CD14-positive monocyte (primary cell): ENCODE measurements around the gene BRF1. TPM values are rescaled to one million over a fixed set of nuclear protein-coding genes. Genes with fewer than 3 reads are reported as not detected.
"Not testable (repeated sequence)": the region's sequence is repeated elsewhere in the genome, so short reads cannot be mapped to it uniquely, and the experiment has no call there.

ENCODE experiments used
- DNase-seq, 3 donors: peaks; one replicate each; pipeline ENCODE4 v3.0.0-alpha.2; 2011 to 2022
- H2AFZ ChIP-seq: 2 replicates; pipeline ENCODE4 v1.6.0; 2012; ENCODE audit warnings: mild to moderate bottlenecking, low read depth, low read length, inconsistent platforms; ENCODE audit not compliant: insufficient read depth, poor library complexity, severe bottlenecking
- H3K27ac ChIP-seq, 2 donors: 1 replicate in 1 of 2; 2 replicates in 1 of 2; pipeline ENCODE4 v1.5.1; 2012 to 2013; ENCODE audit warnings: low read length in 2 of 2, control low read depth in 1 of 2, inconsistent platforms in 1 of 2, low read depth in 1 of 2, mild to moderate bottlenecking in 1 of 2
- H3K27me3 ChIP-seq, 2 donors: one replicate each; pipeline versions ENCODE4 v1.6.0 to v1.6.1; 2011 to 2013; ENCODE audit warnings: low read length in 2 of 2; ENCODE audit not compliant: control insufficient read depth in 2 of 2, insufficient read depth in 2 of 2
- H3K36me3 ChIP-seq, 2 donors: replicated peaks in 1 of 2; 1 replicate in 1 of 2; 2 replicates in 1 of 2; pipeline versions ENCODE4 v1.5.1 to v1.6.1; 2012 to 2013; ENCODE audit warnings: low read length in 2 of 2, control low read depth in 1 of 2, inconsistent platforms in 1 of 2, mild to moderate bottlenecking in 1 of 2; ENCODE audit not compliant: insufficient read depth in 2 of 2, control insufficient read depth in 1 of 2
- H3K4me1 ChIP-seq, 2 donors: 1 replicate in 1 of 2; 2 replicates in 1 of 2; pipeline versions ENCODE4 v1.5.1 to v1.6.1; 2012 to 2013; ENCODE audit warnings: low read length in 2 of 2, control low read depth in 1 of 2, inconsistent platforms in 1 of 2, mild to moderate bottlenecking in 1 of 2, moderate library complexity in 1 of 2; ENCODE audit not compliant: insufficient read depth in 2 of 2, control insufficient read depth in 1 of 2
- H3K4me2 ChIP-seq: replicated peaks from 2 replicates; pipeline ENCODE3; 2012; ENCODE audit warnings: low read length, moderate library complexity, mild to moderate bottlenecking; ENCODE audit not compliant: poor library complexity, severe bottlenecking; ENCODE audit errors: extremely low read depth
- H3K4me3 ChIP-seq, 3 experiments: fragments of 200-600 bp in 1 of 3; sonication (generic) in 1 of 3; replicated peaks in 1 of 3; 1 replicate in 2 of 3; 2 replicates in 1 of 3; pipeline ENCODE4 v1.5.1; 2011 to 2013; ENCODE audit warnings: low read length in 3 of 3, mild to moderate bottlenecking in 3 of 3, control low read depth in 2 of 3, low read depth in 2 of 3, inconsistent platforms in 1 of 3, moderate library complexity in 1 of 3
- H3K79me2 ChIP-seq: 2 replicates; pipeline ENCODE4 v1.6.0; 2012; ENCODE audit warnings: mild to moderate bottlenecking, control low read depth, inconsistent platforms, low read length, moderate library complexity; ENCODE audit not compliant: insufficient read depth
- H3K9ac ChIP-seq: 2 replicates; pipeline ENCODE4 v1.6.0; 2017; ENCODE audit warnings: low read length, mild to moderate bottlenecking; ENCODE audit not compliant: insufficient read depth, poor library complexity, severe bottlenecking
- H3K9me3 ChIP-seq, 2 donors: replicated peaks in 1 of 2; 1 replicate in 1 of 2; 2 replicates in 1 of 2; pipeline versions ENCODE4 v1.5.1 to v1.6.1; 2012 to 2013; ENCODE audit warnings: low read length in 2 of 2, control low read depth in 1 of 2; ENCODE audit not compliant: control insufficient read depth in 1 of 2, insufficient read depth in 1 of 2
- H4K20me1 ChIP-seq: 2 replicates; pipeline ENCODE4 v1.6.0; 2012; ENCODE audit warnings: mild to moderate bottlenecking, low read length, control low read depth, moderate library complexity; ENCODE audit not compliant: insufficient read depth
- H3K27ac Mint-ChIP-seq, 7 donors: one replicate each; pipeline ENCODE4 v1.8.0; 2020; ENCODE audit warnings: mild to moderate bottlenecking in 7 of 7, mixed read lengths in 7 of 7, moderate library complexity in 6 of 7, inconsistent platforms in 2 of 7
- H3K27me3 Mint-ChIP-seq, 3 donors: one replicate each; pipeline ENCODE4 v1.8.0; 2021 to 2022; ENCODE audit warnings: low read depth in 3 of 3, mild to moderate bottlenecking in 3 of 3, mixed read lengths in 3 of 3, moderate library complexity in 3 of 3, inconsistent platforms in 1 of 3
- H3K36me3 Mint-ChIP-seq, 2 donors: one replicate each; pipeline ENCODE4 v1.8.0; 2020; ENCODE audit warnings: mixed read lengths in 2 of 2, inconsistent platforms in 1 of 2, mild to moderate bottlenecking in 1 of 2
- H3K4me1 Mint-ChIP-seq: one replicate; pipeline ENCODE4 v1.8.0; 2020; ENCODE audit warnings: mild to moderate bottlenecking, mixed read lengths
- H3K4me3 Mint-ChIP-seq, 2 donors: one replicate each; pipeline ENCODE4 v1.8.0; 2020; ENCODE audit warnings: mild to moderate bottlenecking in 2 of 2, mixed read lengths in 2 of 2, moderate library complexity in 1 of 2
- H3K9me3 Mint-ChIP-seq, 7 donors: one replicate each; pipeline ENCODE4 v1.8.0; 2020 to 2022; ENCODE audit warnings: mixed read lengths in 7 of 7, mild to moderate bottlenecking in 6 of 7, moderate library complexity in 6 of 7, inconsistent platforms in 2 of 7
- CTCF ChIP-seq: fragments of 200-600 bp; IDR thresholded peaks from one replicate; pipeline ENCODE4 v1.8.0; 2022; ENCODE audit warnings: antibody characterized with exemption, mild to moderate bottlenecking
- WGBS: methylation state at CpG from one replicate; pipeline ENCODE4 v1.1.5; 2013; ENCODE audit warnings: missing lambda C conversion rate; ENCODE audit not compliant: insufficient coverage; 5-methylcytosine and 5-hydroxymethylcytosine counted together
- intact Hi-C, 2 donors: fragments of 100-400 bp; cut with micrococcal nuclease; formaldehyde crosslinking; loops; one replicate each; pipeline versions ENCODE4 v1.15.0 to v1.15.1; 2023
- polyA plus RNA-seq, 3 donors: library from polyadenylated mRNA; depleted of rRNA in 1 of 3; unstranded in 2 of 3; stranded (reverse) in 1 of 3; fragments of 300-500 nt in 2 of 3; fragments of >200 nt in 1 of 3; fragmentation: Illumina TruSeq in 2 of 3; gene quantifications; 1 replicate in 2 of 3; 2 replicates in 1 of 3; pipeline ENCODE4 v1.2.3, GENCODE V29; 2012 to 2021

The BRF1 gene
- polyA plus RNA-seq, 3 donors, result 2.3 to 20.5 (median 2.5) TPM

DNA sequence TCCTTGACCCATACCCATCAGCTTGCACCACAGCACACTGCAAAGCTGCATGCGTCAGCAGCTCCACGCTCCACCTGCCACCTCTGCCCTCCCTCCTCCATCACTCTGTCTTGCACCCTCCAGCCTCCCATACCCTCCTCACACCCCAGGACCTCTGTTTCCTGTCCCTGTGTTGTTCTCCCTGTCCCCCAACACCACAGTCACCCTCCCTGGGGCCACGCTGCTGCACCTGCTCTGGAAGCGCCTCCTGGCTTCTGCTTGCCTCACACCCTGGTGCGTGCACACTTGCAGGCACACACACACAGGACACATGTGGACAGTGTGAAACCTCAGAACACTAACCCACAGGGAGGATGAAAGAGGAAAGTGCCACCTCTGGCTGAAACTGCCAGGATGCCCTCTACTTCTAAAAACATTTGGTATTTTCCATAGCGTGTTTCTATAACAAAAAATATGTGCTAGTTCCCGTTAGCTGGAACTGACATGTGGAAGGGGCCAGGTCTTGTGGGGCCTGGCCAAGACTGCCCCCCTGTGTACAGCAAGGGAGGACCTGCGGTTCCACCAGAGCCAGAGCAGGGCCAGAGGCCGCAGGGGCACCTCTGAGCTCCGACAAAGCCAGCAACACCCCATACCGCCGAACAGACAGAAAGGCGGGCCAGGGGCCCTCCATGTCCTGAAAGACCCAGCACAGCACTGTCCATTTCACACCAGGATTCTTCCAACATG lies 10.0 kb downstream of the BRF1 start:
- Mint-ChIP-seq H3K27ac (peak overlapping the region; percentile 28 to 84 (median 73)), H3K27me3 (peaks cover 2 to 4% (median 2%) of the 10 kb centered on the region in 3 donors), H3K9me3 (no peaks in the 10 kb centered on the region), H3K36me3 (peaks cover 14 to 16% of the 10 kb centered on the region in 2 donors), H3K4me3 (peak overlapping the region in 1 of 2 donors; percentile 52), H3K4me1 (peaks cover 51% of the 10 kb centered on the region)
- peaks cover 79% of the 10 kb centered on the region for H3K79me2 ChIP-seq
- H2AFZ ChIP-seq, result no peak overlapping the region
- H4K20me1 ChIP-seq, result peaks cover 73% of the 10 kb centered on the region
- H3K9ac ChIP-seq, result peak overlapping the region; percentile 21
- peaks cover 43 to 46% of the 10 kb centered on the region in 2 donors for H3K4me1 ChIP-seq
- peak overlapping the region in 1 of 3 experiments; percentile 38 for H3K4me3 ChIP-seq
- H3K9me3 ChIP-seq, result no peaks in the 10 kb centered on the region
- H3K4me2 ChIP-seq, result peak overlapping the region; percentile 46
- TF ChIP-seq CTCF, result no peak
- peak in 2 of 3 donors; percentile 13 to 25 for DNase-seq
- intact Hi-C loops, result no loop called here
- no peaks in the 10 kb centered on the region for H3K27me3 ChIP-seq
- 4% methylated on average over 11 of the region's 13 CpGs for WGBS
- peaks cover 0 to 4% of the 10 kb centered on the region in 2 donors for H3K36me3 ChIP-seq
- peak overlapping the region in 1 of 2 donors; percentile 64 for H3K27ac ChIP-seq

DNA sequence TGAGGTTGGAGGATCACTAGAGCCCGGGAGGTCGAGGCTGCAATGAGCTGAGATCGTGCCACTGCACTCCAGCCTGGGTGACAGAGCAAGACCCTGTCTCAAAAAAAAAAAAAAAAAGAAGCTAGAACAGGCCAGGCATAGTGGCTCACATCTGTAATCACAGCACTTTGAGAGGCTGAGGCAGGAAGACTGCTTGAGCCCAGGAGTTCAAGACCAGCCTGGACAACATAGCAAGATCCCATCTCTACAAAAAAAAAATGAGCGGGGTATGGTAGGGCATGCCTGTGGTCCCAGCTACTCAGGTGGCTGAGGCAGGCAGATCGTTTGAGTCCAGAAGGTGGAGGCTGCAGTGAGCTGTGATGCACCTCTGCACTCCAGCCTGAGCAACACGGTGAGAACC lies 11.9 kb downstream of the BRF1 start:
- H3K9me3 Mint-ChIP-seq, result not testable (repeated sequence)
- WGBS, result 82% methylated on average over 4 of the region's 6 CpGs

More for the DNA sequence above, 11.9 kb downstream of the BRF1 start:
- Mint-ChIP-seq H3K4me1 (peaks cover 54% of the 10 kb centered on the region), H3K36me3 (peaks cover 19 to 29% of the 10 kb centered on the region in 2 donors), H3K27ac (peak overlapping the region in 1 of 7 donors; percentile 27)
- DNase-seq, H3K27me3 Mint-ChIP-seq, H3K27me3 ChIP-seq, H3K4me2 ChIP-seq, H3K9me3 ChIP-seq, H3K4me3 Mint-ChIP-seq, intact Hi-C loops, H2AFZ ChIP-seq, H3K4me3 ChIP-seq, H3K9ac ChIP-seq, H3K27ac ChIP-seq: not testable (repeated sequence)
- Histone ChIP-seq H3K79me2 (peaks cover 64% of the 10 kb centered on the region), H4K20me1 (peaks cover 74% of the 10 kb centered on the region), H3K4me1 (peaks cover 42 to 44% of the 10 kb centered on the region in 2 donors), H3K36me3 (peaks cover 0 to 18% of the 10 kb centered on the region in 2 donors)
